PC-3 (cell line): ENCODE data around the gene SNIP1.
"Not testable (repeated sequence)": the region's sequence is repeated elsewhere in the genome, so short reads cannot be mapped to it uniquely, and the experiment has no call there.

Experiments used
- EZH2phosphoT487 ChIP-seq: fragments of 300-600 bp; sonication (generic); IDR thresholded peaks from 2 replicates; pipeline ENCODE4 v1.6.1; 2018; ENCODE audit warnings: mild to moderate bottlenecking, antibody characterized with exemption, low read length, borderline replicate concordance
- TF ChIP-seq, protein P1 (sequence below): fragments of 300-600 bp; sonication (generic); conservative IDR thresholded peaks from 2 replicates; pipeline ENCODE4 v1.5.1; 2017; ENCODE audit warnings: antibody characterized with exemption, low read depth, mild to moderate bottlenecking, low read length

DNA sequence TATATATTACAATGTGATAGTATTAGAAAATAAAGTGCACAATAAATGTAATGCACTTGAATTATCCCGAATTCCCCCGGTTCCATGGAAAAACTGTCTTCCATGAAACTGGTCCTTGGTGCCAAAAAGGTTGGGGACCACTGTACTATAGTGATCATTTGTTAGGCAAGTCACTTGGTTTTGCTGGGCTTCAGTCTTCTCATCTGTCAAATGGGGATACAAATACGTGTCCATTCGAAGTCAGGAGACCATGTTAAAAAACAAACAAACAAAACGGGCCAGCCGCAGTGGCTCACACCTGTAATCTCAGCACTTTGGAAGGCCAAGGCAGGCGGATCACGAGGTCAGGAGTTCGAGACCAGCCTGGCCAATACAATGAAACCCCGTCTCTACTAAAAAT is 14.9 kb downstream of the SNIP1 start:
- TF ChIP-seq, protein P1, sequence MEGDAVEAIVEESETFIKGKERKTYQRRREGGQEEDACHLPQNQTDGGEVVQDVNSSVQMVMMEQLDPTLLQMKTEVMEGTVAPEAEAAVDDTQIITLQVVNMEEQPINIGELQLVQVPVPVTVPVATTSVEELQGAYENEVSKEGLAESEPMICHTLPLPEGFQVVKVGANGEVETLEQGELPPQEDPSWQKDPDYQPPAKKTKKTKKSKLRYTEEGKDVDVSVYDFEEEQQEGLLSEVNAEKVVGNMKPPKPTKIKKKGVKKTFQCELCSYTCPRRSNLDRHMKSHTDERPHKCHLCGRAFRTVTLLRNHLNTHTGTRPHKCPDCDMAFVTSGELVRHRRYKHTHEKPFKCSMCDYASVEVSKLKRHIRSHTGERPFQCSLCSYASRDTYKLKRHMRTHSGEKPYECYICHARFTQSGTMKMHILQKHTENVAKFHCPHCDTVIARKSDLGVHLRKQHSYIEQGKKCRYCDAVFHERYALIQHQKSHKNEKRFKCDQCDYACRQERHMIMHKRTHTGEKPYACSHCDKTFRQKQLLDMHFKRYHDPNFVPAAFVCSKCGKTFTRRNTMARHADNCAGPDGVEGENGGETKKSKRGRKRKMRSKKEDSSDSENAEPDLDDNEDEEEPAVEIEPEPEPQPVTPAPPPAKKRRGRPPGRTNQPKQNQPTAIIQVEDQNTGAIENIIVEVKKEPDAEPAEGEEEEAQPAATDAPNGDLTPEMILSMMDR = not testable (repeated sequence)
- not testable (repeated sequence) for TF ChIP-seq EZH2phosphoT487
